HFFc6 (cell line): ENCODE data around the gene PTPRM. TPM values are rescaled to one million over a fixed set of nuclear protein-coding genes. Genes with fewer than 3 reads are reported as not detected.

Experiments used
- DNase-seq: peaks from one replicate; pipeline ENCODE4 v3.0.0-alpha.2; 2018
- H3K27ac Mint-ChIP-seq: 2 replicates; pipeline ENCODE4 v1.8.0; 2020; ENCODE audit warnings: mild to moderate bottlenecking, mixed read lengths
- H3K27me3 Mint-ChIP-seq: 2 replicates; pipeline ENCODE4 v1.8.0; 2021; ENCODE audit warnings: mild to moderate bottlenecking, moderate library complexity, mixed read lengths; ENCODE audit not compliant: insufficient read depth
- H3K36me3 Mint-ChIP-seq: 2 replicates; pipeline ENCODE4 v1.8.0; 2021; ENCODE audit warnings: low read depth, mixed read lengths
- H3K4me1 Mint-ChIP-seq: 2 replicates; pipeline ENCODE4 v1.8.0; 2020; ENCODE audit warnings: low read depth, mixed read lengths
- H3K4me3 Mint-ChIP-seq: 2 replicates; pipeline ENCODE4 v1.8.0; 2020; ENCODE audit warnings: mild to moderate bottlenecking, moderate library complexity, mixed read lengths
- H3K9me3 Mint-ChIP-seq: 2 replicates; pipeline ENCODE4 v1.8.0; 2020; ENCODE audit warnings: mild to moderate bottlenecking, mixed read lengths
- total RNA-seq, 6 experiments: library from RNA; stranded (reverse); fragmentation: NEBNext Ultra II Directional; extraction: Animal tissue kit (Norgen Biotek cat#: 25700); gene quantifications; 2 replicates in 1 of 6; 3 replicates in 5 of 6; pipeline ENCODE4 v1.2.3, GENCODE V29; 2021
- TF ChIP-seq, protein P1 (sequence below): fragments of 200-600 bp; sonication (generic); IDR thresholded peaks from 2 replicates; pipeline ENCODE4 v1.5.0; 2021; ENCODE audit warnings: antibody characterized with exemption, mild to moderate bottlenecking

The PTPRM gene
- total RNA-seq, 6 experiments from 2014 or later, result 39.4 to 49.8 (median 43.8) TPM

DNA sequence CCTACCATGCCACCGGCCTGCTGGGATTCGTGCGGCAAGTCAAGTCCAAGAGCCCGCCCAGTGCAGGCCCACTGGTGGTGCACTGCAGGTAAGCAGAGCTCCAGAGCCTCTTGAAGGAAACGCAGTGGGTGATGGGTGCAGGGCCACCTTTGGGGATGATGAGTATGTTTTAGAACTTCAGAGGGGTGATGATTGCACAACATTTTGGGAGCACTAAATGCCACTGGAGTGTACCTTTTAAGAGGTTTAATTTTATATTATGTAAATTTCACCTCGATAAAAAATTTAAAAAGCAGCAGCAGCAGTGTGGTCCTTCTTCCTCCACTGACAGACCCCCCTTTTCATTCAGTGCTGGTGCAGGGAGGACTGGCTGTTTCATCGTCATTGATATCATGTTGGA is 809.0 kb downstream of the PTPRM start:
- Mint-ChIP-seq H3K9me3 (no peaks in the 10 kb centered on the region), H3K4me3 (no peak overlapping the region), H3K27me3 (no peaks in the 10 kb centered on the region), H3K36me3 (no peaks in the 10 kb centered on the region), H3K4me1 (peaks cover 40% of the 10 kb centered on the region), H3K27ac (no peak overlapping the region)
- DNase-seq, result no peak
- TF ChIP-seq, protein P1, sequence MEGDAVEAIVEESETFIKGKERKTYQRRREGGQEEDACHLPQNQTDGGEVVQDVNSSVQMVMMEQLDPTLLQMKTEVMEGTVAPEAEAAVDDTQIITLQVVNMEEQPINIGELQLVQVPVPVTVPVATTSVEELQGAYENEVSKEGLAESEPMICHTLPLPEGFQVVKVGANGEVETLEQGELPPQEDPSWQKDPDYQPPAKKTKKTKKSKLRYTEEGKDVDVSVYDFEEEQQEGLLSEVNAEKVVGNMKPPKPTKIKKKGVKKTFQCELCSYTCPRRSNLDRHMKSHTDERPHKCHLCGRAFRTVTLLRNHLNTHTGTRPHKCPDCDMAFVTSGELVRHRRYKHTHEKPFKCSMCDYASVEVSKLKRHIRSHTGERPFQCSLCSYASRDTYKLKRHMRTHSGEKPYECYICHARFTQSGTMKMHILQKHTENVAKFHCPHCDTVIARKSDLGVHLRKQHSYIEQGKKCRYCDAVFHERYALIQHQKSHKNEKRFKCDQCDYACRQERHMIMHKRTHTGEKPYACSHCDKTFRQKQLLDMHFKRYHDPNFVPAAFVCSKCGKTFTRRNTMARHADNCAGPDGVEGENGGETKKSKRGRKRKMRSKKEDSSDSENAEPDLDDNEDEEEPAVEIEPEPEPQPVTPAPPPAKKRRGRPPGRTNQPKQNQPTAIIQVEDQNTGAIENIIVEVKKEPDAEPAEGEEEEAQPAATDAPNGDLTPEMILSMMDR, result no peak

DNA sequence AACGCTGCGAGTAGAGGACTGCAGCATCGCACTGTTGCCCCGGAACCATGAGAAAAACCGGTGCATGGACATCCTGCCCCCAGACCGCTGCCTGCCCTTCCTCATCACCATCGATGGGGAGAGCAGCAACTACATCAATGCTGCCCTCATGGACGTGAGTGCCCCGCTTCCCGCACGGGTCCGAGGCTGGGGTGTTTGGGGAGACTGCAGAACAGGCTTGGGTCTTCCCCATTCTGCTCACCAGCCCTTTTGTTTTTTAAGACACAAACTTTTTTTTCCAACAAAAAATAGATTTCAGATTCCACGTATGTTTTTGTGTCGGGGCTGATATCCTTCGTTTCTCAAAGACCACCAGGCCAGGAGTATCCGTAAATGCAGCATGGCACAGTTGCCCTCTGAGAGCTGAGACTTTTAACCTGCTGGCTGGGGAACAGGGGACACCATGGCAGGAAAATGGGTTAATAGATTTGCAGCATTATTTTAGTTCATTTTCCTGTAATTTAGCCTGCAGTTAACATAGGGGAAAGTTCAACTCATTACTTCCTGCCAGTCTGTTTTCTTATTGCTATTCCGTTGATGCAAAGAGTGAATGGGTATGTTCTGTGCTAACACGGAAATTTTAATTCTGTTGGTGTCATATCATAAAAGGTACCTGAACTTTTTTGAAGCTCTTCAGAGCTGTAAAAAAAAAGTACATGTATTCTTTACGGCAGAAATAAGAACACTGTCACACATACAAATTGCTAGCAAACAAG is 812.2 kb downstream of the PTPRM start:
- Mint-ChIP-seq H3K9me3 (no peaks in the 10 kb centered on the region), H3K4me3 (no peak overlapping the region), H3K4me1 (peaks cover 27% of the 10 kb centered on the region), H3K36me3 (0 out of 2 replicates have a peak, but pooled peaks cover under 1% of the 10 kb centered on the region), H3K27me3 (no peaks in the 10 kb centered on the region; the same call in 1 of the 2 replicates), H3K27ac (no peak overlapping the region)
- no peak for DNase-seq
- TF ChIP-seq, protein P1, result no peak

DNA sequence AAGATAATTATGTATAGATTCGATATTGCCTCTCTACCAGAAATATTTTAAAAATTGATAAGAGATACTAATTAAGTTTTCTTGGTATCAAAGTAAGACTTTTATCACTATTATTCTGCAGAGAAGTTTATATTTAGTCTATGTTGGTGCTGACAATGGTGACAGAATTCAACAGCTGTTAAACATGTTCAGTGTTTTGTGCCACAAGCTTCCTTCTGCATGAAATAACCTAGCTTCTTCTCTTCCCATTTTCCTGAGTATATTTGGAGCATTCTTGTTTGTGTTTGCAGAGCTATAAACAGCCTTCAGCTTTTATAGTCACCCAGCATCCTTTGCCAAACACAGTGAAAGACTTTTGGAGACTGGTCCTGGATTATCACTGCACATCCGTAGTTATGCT is 812.9 kb downstream of the PTPRM start:
- Mint-ChIP-seq H3K36me3 (peaks cover 7% of the 10 kb centered on the region; the same call in 1 of the 2 replicates), H3K27me3 (no peaks in the 10 kb centered on the region; the same call in 1 of the 2 replicates), H3K4me1 (peaks cover 21% of the 10 kb centered on the region), H3K27ac (no peak overlapping the region), H3K4me3 (no peak overlapping the region), H3K9me3 (no peaks in the 10 kb centered on the region)
- TF ChIP-seq, protein P1, result no peak
- DNase-seq, result no peak

DNA sequence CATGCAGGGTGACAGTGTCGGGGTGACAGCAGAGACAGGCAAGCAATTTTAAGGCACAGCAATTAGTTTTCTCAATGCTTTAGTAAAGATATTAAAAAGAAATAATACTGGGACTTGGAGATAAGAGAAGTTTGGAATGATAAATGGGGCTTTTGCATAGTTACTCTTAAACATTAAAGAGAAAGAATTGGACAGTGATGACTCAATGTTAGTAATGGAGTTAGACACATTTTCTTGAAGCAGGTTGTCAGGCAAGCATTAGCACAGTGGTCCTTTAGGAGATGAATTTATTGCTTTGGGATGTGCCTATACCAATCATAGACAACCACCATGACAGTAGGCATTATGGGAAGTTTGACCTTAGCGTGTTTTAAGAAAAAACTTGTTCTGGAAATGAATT is 813.8 kb downstream of the PTPRM start:
- H3K27me3 Mint-ChIP-seq, result no peaks in the 10 kb centered on the region; the same call in 1 of the 2 replicates
- TF ChIP-seq, protein P1, result no peak
- no peak overlapping the region for H3K4me3 Mint-ChIP-seq
- no peak overlapping the region for H3K27ac Mint-ChIP-seq
- no peaks in the 10 kb centered on the region for H3K9me3 Mint-ChIP-seq
- no peak for DNase-seq
- H3K36me3 Mint-ChIP-seq, result peaks cover 8% of the 10 kb centered on the region; the same call in 1 of the 2 replicates
- H3K4me1 Mint-ChIP-seq, result peaks cover 16% of the 10 kb centered on the region

- H3K27ac Mint-ChIP-seq, result no peak overlapping the region
- peaks cover 16% of the 10 kb centered on the region for H3K4me1 Mint-ChIP-seq
- H3K36me3 Mint-ChIP-seq, result peaks cover 8% of the 10 kb centered on the region; the same call in 1 of the 2 replicates
- TF ChIP-seq, protein P1, result no peak
- no peak overlapping the region for H3K4me3 Mint-ChIP-seq
- no peaks in the 10 kb centered on the region for H3K9me3 Mint-ChIP-seq
- DNase-seq, result no peak
- H3K27me3 Mint-ChIP-seq, result no peaks in the 10 kb centered on the region; the same call in 1 of the 2 replicates
These were observed 814.8 kb downstream of the PTPRM start for GRCh38 chr18:8381821-8382459.
